ENCODE results near the gene TENM3.

Gene TENM3

GRCh38 chr4:182288534-182288933 is 45.3 kb downstream of the TENM3 start:
- no peak for DNase-seq (ENCODE audit: low spot score)

- DNase-seq (ENCODE audit: low spot score) = no peak
These were observed 46.6 kb downstream of the TENM3 start for GRCh38 chr4:182289809-182290208.

- DNase-seq (ENCODE audit: low spot score) = no peak
These were observed 48.0 kb downstream of the TENM3 start for GRCh38 chr4:182291175-182291574.

GRCh38 chr4:182291597-182292270 is 48.5 kb downstream of the TENM3 start:
- no peak for DNase-seq (ENCODE audit: low spot score)

GRCh38 chr4:182292612-182293011 is 49.4 kb downstream of the TENM3 start:
- DNase-seq (ENCODE audit: low spot score) = no peak

GRCh38 chr4:182293691-182294255 is 50.6 kb downstream of the TENM3 start:
- DNase-seq (ENCODE audit: low spot score) = no peak

GRCh38 chr4:182294451-182294850 is 51.2 kb downstream of the TENM3 start:
- DNase-seq (ENCODE audit: low spot score) = no peak

GRCh38 chr4:182297659-182298058 is 54.5 kb downstream of the TENM3 start:
- DNase-seq (ENCODE audit: low spot score) = no peak

- no peak for DNase-seq (ENCODE audit: low spot score)
These were observed 58.5 kb downstream of the TENM3 start for GRCh38 chr4:182301736-182302135.

GRCh38 chr4:182303847-182304246 is 60.6 kb downstream of the TENM3 start:
- no peak for DNase-seq (ENCODE audit: low spot score)

- DNase-seq (ENCODE audit: low spot score) = no peak
These were observed 63.7 kb downstream of the TENM3 start for GRCh38 chr4:182306792-182307507.

- DNase-seq (ENCODE audit: low spot score) = peak; percentile 56
These were observed 64.5 kb downstream of the TENM3 start for GRCh38 chr4:182307746-182308145.

- DNase-seq (ENCODE audit: low spot score) = no peak
These were observed 66.7 kb downstream of the TENM3 start for GRCh38 chr4:182309877-182310276.

GRCh38 chr4:182310316-182310715 is 67.1 kb downstream of the TENM3 start:
- DNase-seq (ENCODE audit: low spot score) = no peak

GRCh38 chr4:182310962-182311361 is 67.8 kb downstream of the TENM3 start:
- DNase-seq (ENCODE audit: low spot score) = no peak

GRCh38 chr4:182314537-182314936 is 71.3 kb downstream of the TENM3 start:
- DNase-seq (ENCODE audit: low spot score) = no peak

GRCh38 chr4:182318256-182318655 is 75.1 kb downstream of the TENM3 start:
- no peak for DNase-seq (ENCODE audit: low spot score)

- no peak for DNase-seq (ENCODE audit: low spot score)
These were observed 76.9 kb downstream of the TENM3 start for GRCh38 chr4:182320092-182320491.

- no peak for DNase-seq (ENCODE audit: low spot score)
These were observed 77.4 kb downstream of the TENM3 start for GRCh38 chr4:182320580-182320979.

- no peak for DNase-seq (ENCODE audit: low spot score)
These were observed 81.1 kb downstream of the TENM3 start for GRCh38 chr4:182324282-182324681.

GRCh38 chr4:182325397-182325796 is 82.2 kb downstream of the TENM3 start:
- DNase-seq (ENCODE audit: low spot score) = no peak

- no peak for DNase-seq (ENCODE audit: low spot score)
These were observed 82.7 kb downstream of the TENM3 start for GRCh38 chr4:182325848-182326255.

- no peak for DNase-seq (ENCODE audit: low spot score)
These were observed 85.3 kb downstream of the TENM3 start for GRCh38 chr4:182328505-182328904.

Measured in LoVo (cell line).